Heart left ventricle (tissue), 16 donors: ENCODE measurements around the gene ASCC1. TPM values are rescaled to one million over a fixed set of nuclear protein-coding genes. Genes with fewer than 3 reads are reported as not detected.

Experiments
- ATAC-seq, 4 donors: fragments of 200-7000 bp; cut with Tn5 transposase; one replicate each; pipeline ENCODE4 v1.9.1; 2020 to 2022; ENCODE audit warnings: moderate library complexity in 4 of 4, mild to moderate bottlenecking in 3 of 4, moderate number of reproducible peaks in 1 of 4
- DNase-seq, 5 donors: peaks; one replicate each; pipeline ENCODE4 v3.0.0-alpha.2; 2020
- H3K27ac ChIP-seq, 12 donors: fragments of 200-600 bp; sonication (generic) in 4 of 12; one replicate each; pipeline versions ENCODE4 v1.5.0 to v1.8.0; 2016 to 2022; ENCODE audit warnings: mild to moderate bottlenecking in 2 of 12
- H3K27me3 ChIP-seq, 9 donors: fragments of 200-600 bp; sonication (generic) in 2 of 9; one replicate each; pipeline versions ENCODE4 v1.5.1 to v1.8.0; 2016 to 2022; ENCODE audit warnings: mild to moderate bottlenecking in 3 of 9
- H3K36me3 ChIP-seq, 9 donors: fragments of 200-600 bp; sonication (generic) in 2 of 9; one replicate each; pipeline versions ENCODE4 v1.5.0 to v1.8.0; 2018 to 2022; ENCODE audit warnings: mild to moderate bottlenecking in 2 of 9
- H3K4me1 ChIP-seq, 12 donors: fragments of 200-600 bp; sonication (generic) in 4 of 12; one replicate each; pipeline versions ENCODE4 v1.5.0 to v1.8.0; 2016 to 2022; ENCODE audit warnings: mild to moderate bottlenecking in 3 of 12
- H3K4me3 ChIP-seq, 12 donors: fragments of 200-600 bp; sonication (generic) in 4 of 12; one replicate each; pipeline versions ENCODE4 v1.5.0 to v1.8.0; 2017 to 2022; ENCODE audit warnings: mild to moderate bottlenecking in 9 of 12, moderate library complexity in 4 of 12
- H3K9me3 ChIP-seq, 12 donors: fragments of 200-600 bp; sonication (generic) in 4 of 12; one replicate each; pipeline versions ENCODE4 v1.5.0 to v1.8.0; 2016 to 2022; ENCODE audit warnings: mild to moderate bottlenecking in 1 of 12
- POLR2A ChIP-seq, 2 donors: fragments of 450-650 bp; IDR thresholded peaks; one replicate each; pipeline ENCODE4 v1.6.1; 2017; ENCODE audit warnings: antibody characterized with exemption in 2 of 2, mild to moderate bottlenecking in 2 of 2, moderate library complexity in 2 of 2
- WGBS, 4 donors: extraction: QIAGEN DNeasy Blood & Tissue Kit in 2 of 4; methylation state at CpG; one replicate each; pipeline versions ENCODE4 v1.1.5 to v1.1.7; 2013 to 2018; 5-methylcytosine and 5-hydroxymethylcytosine counted together
- intact Hi-C, 10 donors: fragments of 100-400 bp; cut with DNase I; formaldehyde crosslinking; loops; one replicate each; pipeline versions ENCODE4 v1.11.1 to v1.14.2; 2022
- polyA plus RNA-seq, 2 donors: library from polyadenylated mRNA; stranded (reverse); fragments of 200-250 nt; gene quantifications; one replicate each; pipeline ENCODE4 v1.2.3, GENCODE V29; 2013
- total RNA-seq, 9 donors: library from RNA; depleted of rRNA in 2 of 9; stranded (reverse); fragments of >200 nt in 2 of 9; fragmentation: NEBNext Ultra II Directional in 3 of 9; extraction: Animal tissue kit (Norgen Biotek cat#: 25700) in 3 of 9; gene quantifications; one replicate each; pipeline versions ENCODE4 v1.1.0 to v1.2.4, GENCODE V29; 2016 to 2023
- TF ChIP-seq, protein P1 (sequence below), 12 donors: fragments of 200-600 bp; sonication (generic) in 4 of 12; IDR thresholded peaks; one replicate each; pipeline versions ENCODE4 v1.5.0 to v1.8.0; 2018 to 2022; ENCODE audit warnings: antibody characterized with exemption in 12 of 12, mild to moderate bottlenecking in 5 of 12
- donor health status: ischemic (EF 13 %, LVEDD 7.1; RV severe dilation, severe dysfunction).
- donor health status: healthy with polysubstance abuse.
- donor health status: DM: no; HTN: yes; CAD: no.
- donor health status: DM: no; HTN: no; CAD: no.
- donor health status: ischemic (EF 25% LVEDD 6.9; RV normal size, moderate dysfunction).
- donor health status: ischemic (EF 25% LVEDD 5.7; RV mildly dilated, moderate dysfunction).
- donor health status: healthy.
- donor health status: DM: yes; HTN: yes; CAD: no.
- donor health status: ischemic (EF 35%, LVEDD 5.7; RV mildly dilated, moderate dysfunction).
- donor health status: nonischemic (EF 11% LVEDD 7.7; RV severe dilation, severe dysfunction).
- donor health status: DM: yes; HTN: yes; CAD: no.
- donor health status: PGD.
- donor health status: ischemic (EF 29% LVEDD 5.4; RV normal size, mild dysfunction).
- donor health status: nonischemic (EF 23%, LVEDD 6.1; RV moderate dilation, normal function).

ASCC1 gene
- total and polyA plus RNA-seq, 11 donors = 12.0 to 49.6 (median 35.3) TPM

DNA sequence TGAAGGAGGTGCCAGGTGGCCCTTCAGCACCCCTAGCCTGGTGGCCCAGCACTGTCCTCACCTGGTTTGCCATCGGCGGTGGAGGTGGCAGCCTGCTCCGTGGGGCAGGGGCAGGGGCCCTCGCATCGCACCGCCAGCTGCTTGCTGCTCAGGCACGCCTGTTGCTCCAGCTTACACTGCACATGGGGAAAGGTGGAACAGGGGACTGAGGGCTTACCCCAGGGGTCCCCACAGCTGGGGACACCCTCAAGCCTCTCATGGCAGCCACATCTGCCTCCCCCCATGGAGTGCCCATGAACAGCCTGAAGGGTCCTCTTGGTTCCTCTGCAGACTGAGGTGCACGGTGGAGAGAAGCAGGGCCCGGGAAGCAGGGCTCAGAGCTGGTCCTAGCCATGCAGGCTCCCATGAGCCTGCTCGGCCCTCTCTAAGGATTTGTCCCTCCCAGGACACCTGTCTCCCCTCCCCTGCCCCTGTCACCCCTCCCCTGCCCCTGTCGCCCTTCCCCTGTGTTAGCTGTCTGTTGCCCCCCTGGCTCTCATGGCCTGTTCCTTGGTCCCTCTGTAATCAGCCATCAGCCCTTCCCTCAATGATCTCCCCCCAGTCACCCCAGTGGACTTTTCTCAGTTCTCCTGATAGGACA, 147.8 kb downstream of the ASCC1 start:
- peaks cover 0 to 38% (median 13%) of the 10 kb centered on the region in 12 donors for H3K4me1 ChIP-seq
- H3K36me3 ChIP-seq = peaks cover 0 to 20% (median 0%) of the 10 kb centered on the region in 9 donors
- H3K9me3 ChIP-seq = peaks cover 0 to 7% (median 0%) of the 10 kb centered on the region in 12 donors
- no peaks in the 10 kb centered on the region for H3K27me3 ChIP-seq
- intact Hi-C loops = no loop called here
- no peak overlapping the region for H3K4me3 ChIP-seq
- DNase-seq (peak in 2 of 5 donors; percentile 17 to 57), ATAC-seq (no peak)
- H3K27ac ChIP-seq = peak overlapping the region in 1 of 12 donors; percentile 2
- WGBS, 4 donors = 91 to 97% (median 96%) methylated on average over 10 to 11 of the region's 11 CpGs
- TF ChIP-seq, protein P1, sequence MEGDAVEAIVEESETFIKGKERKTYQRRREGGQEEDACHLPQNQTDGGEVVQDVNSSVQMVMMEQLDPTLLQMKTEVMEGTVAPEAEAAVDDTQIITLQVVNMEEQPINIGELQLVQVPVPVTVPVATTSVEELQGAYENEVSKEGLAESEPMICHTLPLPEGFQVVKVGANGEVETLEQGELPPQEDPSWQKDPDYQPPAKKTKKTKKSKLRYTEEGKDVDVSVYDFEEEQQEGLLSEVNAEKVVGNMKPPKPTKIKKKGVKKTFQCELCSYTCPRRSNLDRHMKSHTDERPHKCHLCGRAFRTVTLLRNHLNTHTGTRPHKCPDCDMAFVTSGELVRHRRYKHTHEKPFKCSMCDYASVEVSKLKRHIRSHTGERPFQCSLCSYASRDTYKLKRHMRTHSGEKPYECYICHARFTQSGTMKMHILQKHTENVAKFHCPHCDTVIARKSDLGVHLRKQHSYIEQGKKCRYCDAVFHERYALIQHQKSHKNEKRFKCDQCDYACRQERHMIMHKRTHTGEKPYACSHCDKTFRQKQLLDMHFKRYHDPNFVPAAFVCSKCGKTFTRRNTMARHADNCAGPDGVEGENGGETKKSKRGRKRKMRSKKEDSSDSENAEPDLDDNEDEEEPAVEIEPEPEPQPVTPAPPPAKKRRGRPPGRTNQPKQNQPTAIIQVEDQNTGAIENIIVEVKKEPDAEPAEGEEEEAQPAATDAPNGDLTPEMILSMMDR (IDR thresholded peaks at IDR 0.05) = no peak

DNA sequence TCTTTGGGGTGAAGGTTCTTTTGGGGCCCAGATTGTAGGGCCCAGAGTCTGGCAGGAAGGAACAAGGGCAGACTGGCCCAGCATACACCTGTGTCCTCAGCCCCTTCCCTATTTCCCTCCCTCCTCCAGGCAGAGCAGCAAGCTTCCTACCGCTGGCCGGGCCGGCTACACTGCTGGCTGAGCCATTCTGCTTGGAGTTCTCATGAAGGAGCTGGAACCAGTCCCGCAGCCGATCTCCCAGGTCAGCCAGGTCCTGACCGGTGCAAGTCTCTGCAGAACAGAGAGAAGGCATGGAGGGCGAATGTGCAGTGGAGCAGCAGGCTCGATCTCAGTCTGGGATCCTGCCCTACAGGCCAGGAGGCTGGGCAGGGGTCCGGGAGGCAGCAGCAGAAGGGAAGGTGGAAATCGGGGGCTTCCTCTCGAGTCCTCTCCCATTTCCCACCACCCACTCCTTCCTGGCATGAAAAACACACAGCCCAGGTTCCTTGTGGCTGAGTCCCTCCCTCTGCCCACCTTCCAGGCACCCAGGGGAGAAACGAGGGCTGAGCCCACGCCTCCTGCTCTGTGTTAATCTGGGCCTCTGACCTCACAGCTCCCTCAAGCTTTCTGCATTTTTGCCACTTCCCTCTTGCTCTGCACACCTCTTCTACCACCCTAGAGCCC, 148.5 kb downstream of the ASCC1 start:
- no peak for ATAC-seq
- Histone ChIP-seq H3K4me3 (no peak overlapping the region), H3K4me1 (peaks cover 0 to 37% (median 13%) of the 10 kb centered on the region in 12 donors), H3K9me3 (peaks cover 0 to 7% (median 0%) of the 10 kb centered on the region in 12 donors), H3K27ac (peak overlapping the region in 1 of 12 donors; percentile 19), H3K36me3 (peaks cover 0 to 20% (median 0%) of the 10 kb centered on the region in 9 donors), H3K27me3 (no peaks in the 10 kb centered on the region)
- peak in 1 of 5 donors; percentile 69 for DNase-seq
- TF ChIP-seq, protein P1 (IDR thresholded peaks at IDR 0.05) = no peak
- TF ChIP-seq POLR2A (IDR thresholded peaks at IDR 0.05) = no peak
- intact Hi-C loops = no loop called here
- whole genome bisulfite sequencing, 4 donors = 73 to 80% (median 78%) methylated on average over 10 to 13 of the region's 13 CpGs

DNA sequence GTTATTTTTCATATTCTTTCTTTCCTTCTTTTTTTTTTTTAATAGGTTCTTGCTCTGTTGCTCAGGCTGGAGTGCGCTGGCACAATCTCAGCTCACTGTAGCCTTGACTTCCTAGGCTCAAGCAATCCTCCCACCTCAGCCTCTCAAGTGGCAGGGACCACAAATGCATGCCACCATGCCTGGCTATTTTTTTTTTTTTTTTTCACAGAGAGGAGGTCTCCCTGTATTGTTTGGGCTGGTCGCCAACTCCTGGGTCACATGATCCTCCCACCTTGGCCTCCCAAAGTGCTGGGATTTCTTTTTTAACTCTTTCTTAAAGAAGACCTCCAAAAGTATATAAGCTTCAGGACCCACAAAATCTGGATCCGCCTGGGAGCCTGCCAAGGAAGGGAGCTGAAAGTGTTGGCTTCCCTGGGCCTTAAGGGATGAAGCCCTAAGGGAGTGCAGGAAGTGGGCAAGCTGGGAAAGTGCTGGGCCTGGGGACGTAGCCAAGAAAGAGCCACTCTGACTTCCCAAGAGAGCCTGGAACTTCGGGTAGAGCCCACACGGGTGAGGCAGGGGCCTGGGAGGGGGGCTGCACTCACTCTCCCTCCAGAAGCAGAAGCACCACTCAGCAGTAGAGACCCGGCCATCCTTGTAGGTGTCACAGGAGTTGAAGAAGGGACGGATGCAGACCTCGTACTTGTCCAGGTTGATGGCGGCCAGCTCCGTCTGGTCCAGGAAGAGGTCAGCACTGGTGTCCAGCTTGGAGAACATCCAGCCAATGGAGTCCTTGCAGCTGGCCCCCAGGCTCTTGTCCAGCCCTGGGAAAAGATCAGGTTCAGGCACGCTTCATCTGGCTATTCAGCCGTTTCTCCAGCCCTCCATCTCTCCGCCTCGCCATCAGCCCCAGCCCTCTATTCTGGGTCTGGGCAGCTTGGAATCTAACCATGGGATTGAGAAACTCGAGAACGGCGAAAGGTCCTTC, 149.5 kb downstream of the ASCC1 start:
- intact Hi-C loops = no loop called here

More for the DNA sequence above, 149.5 kb downstream of the ASCC1 start:
- WGBS, 4 donors = 71 to 82% (median 77%) methylated on average over 13 to 18 of the region's 18 CpGs
- Histone ChIP-seq H3K4me1 (peaks cover 0 to 37% (median 13%) of the 10 kb centered on the region in 12 donors), H3K36me3 (peaks cover 0 to 20% (median 0%) of the 10 kb centered on the region in 9 donors), H3K4me3 (no peak overlapping the region), H3K27ac (no peak overlapping the region), H3K9me3 (peaks cover 0 to 3% (median 0%) of the 10 kb centered on the region in 12 donors), H3K27me3 (no peaks in the 10 kb centered on the region)
- TF ChIP-seq POLR2A (IDR thresholded peaks at IDR 0.05) = no peak
- TF ChIP-seq, protein P1 (IDR thresholded peaks at IDR 0.05) = no peak
- DNase-seq (peak in 1 of 5 donors; percentile 69), ATAC-seq (peak in 3 of 4 donors; percentile 3 to 25 (median 23))
